NCI-H226 (cell line): ENCODE measurements around the gene CNBP.
"Not testable (repeated sequence)": the region's sequence is repeated elsewhere in the genome, so short reads cannot be mapped to it uniquely, and the experiment has no call there.

Experiments
- DNase-seq: peaks from one replicate; pipeline ENCODE4 v3.0.0-alpha.2; 2015

The CNBP gene

GRCh38 chr3:129184784-129185542, 1.3 kb upstream of the CNBP start:
- DNase-seq = not testable (repeated sequence)

GRCh38 chr3:129184396-129184657, 631 bp upstream of the CNBP start:
- no peak for DNase-seq

- DNase-seq = no peak
Measured at GRCh38 chr3:129182390-129183185, 1.1 kb downstream of the CNBP start.

GRCh38 chr3:129181819-129182218, 1.9 kb downstream of the CNBP start:
- no peak for DNase-seq

- DNase-seq = no peak
Measured at GRCh38 chr3:129180461-129180860, 3.2 kb downstream of the CNBP start.

GRCh38 chr3:129176051-129176450, 7.6 kb downstream of the CNBP start:
- no peak for DNase-seq

- no peak for DNase-seq
Measured at GRCh38 chr3:129173725-129174124, 10.0 kb downstream of the CNBP start.

- DNase-seq = no peak
Measured at GRCh38 chr3:129173206-129173605, 10.5 kb downstream of the CNBP start.

- no peak for DNase-seq
Measured at GRCh38 chr3:129166579-129167332, 16.9 kb downstream of the CNBP start.

GRCh38 chr3:129165594-129165993, 18.1 kb downstream of the CNBP start:
- not testable (repeated sequence) for DNase-seq

- no peak for DNase-seq
Measured at GRCh38 chr3:129164500-129164899, 19.2 kb downstream of the CNBP start.

GRCh38 chr3:129162729-129163579, 20.7 kb downstream of the CNBP start:
- DNase-seq = no peak

GRCh38 chr3:129161860-129162271, 21.8 kb downstream of the CNBP start:
- DNase-seq = no peak

GRCh38 chr3:129160891-129161859, 22.5 kb downstream of the CNBP start, which contains the start of gene ISY1:
ISY1 (minus strand) TSS chr3:129161063; CDS start chr3:129160975, 88 bp downstream.
- DNase-seq = peak; percentile 90

- no peak for DNase-seq
Measured at GRCh38 chr3:129144786-129145185, 38.9 kb downstream of the CNBP start.

GRCh38 chr3:129141011-129141410, 42.7 kb downstream of the CNBP start:
- DNase-seq = not testable (repeated sequence)

GRCh38 chr3:129139911-129140310, 43.8 kb downstream of the CNBP start:
- DNase-seq = no peak

- not testable (repeated sequence) for DNase-seq
Measured at GRCh38 chr3:129136275-129136674, 47.4 kb downstream of the CNBP start.

GRCh38 chr3:129132097-129132866, 51.4 kb downstream of the CNBP start:
- DNase-seq = no peak

- no peak for DNase-seq
Measured at GRCh38 chr3:129131465-129132088, 52.1 kb downstream of the CNBP start.
